CD4-positive, alpha-beta T cell treated with Interleukin-2 at 100 ng/mL for 4 hours (primary cell): ENCODE measurements around the gene ATP6V1D.
"Not testable (repeated sequence)": the region's sequence is repeated elsewhere in the genome, so short reads cannot be mapped to it uniquely, and the experiment has no call there.

Source experiments
- DNase-seq: peaks from one replicate; pipeline ENCODE4 v3.0.0-alpha.2; 2020; ENCODE audit warnings: low spot score

Gene ATP6V1D

DNA sequence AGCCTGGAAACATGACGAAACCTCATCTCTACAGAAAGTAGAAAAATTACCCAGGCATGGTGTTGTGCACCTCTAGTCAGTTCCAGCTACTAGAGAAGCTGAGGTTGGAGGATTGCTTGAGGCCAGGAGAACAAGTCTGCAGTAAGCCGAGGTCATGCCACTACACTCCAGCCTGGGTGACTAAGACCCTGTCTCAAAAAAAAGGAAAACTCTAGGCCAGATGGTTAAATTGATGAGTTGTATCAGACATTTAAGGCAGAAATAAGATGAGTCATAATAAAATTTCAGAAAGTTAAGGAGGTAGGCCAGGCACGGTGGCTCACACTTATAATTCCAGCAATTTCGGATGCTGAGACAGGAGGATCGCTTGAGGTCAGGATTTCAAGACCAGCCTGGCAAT is 11.2 kb upstream of the ATP6V1D start:
- no peak for DNase-seq

DNA sequence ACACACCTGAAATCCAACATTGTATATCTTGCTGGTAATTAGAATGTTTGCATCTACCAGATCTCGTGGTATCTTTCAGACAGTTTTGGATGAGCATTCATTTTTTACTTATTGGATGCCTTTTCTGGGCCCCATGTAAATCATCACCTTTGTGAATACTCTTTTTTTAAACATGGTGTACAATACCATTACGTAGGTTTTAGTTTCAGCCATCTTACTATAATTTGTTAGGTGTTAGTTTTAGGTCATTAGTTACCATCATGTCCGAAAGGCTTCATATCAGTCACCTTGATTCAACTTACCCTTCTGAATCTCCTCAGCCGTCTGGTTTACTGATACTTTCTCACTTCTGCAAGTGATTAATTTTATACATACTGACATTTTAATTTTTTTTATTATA is 5.9 kb upstream of the ATP6V1D start:
- no peak for DNase-seq

DNA sequence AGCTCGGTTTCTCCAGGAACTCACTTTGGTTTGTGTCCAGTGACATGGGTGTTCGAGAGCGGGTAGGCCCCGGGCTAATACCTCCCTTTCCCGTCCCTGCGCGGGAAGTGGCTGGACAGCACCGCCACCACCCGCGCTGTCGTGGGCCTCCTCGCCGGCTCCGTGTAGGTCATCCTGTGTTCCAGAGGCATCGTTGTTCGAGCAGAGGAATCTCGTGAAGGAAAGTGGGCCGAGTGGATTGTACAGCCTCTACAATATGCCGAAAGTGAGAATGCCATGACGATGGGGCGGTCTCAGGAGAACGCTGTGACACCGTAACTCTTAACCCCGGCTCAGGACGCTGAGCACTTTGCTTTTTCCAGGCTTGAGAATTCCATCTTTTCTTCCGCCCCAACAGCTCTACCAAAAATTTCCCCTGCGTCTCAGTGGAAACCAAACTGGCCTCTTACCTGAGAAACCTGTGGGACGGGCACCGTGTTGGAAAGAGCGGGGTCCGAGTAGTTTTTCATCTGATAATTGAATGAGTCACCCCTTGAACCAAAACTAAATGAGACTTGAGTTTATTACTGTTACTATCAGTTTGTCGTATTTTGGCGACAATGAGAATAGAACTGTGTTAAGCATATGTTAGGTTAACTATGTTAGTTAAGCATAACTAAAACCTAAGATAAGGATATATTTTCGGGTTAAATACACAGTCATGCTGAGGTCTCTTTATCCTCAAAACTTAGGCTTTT is 1.0 kb upstream of the ATP6V1D start:
- DNase-seq, result no peak

DNA sequence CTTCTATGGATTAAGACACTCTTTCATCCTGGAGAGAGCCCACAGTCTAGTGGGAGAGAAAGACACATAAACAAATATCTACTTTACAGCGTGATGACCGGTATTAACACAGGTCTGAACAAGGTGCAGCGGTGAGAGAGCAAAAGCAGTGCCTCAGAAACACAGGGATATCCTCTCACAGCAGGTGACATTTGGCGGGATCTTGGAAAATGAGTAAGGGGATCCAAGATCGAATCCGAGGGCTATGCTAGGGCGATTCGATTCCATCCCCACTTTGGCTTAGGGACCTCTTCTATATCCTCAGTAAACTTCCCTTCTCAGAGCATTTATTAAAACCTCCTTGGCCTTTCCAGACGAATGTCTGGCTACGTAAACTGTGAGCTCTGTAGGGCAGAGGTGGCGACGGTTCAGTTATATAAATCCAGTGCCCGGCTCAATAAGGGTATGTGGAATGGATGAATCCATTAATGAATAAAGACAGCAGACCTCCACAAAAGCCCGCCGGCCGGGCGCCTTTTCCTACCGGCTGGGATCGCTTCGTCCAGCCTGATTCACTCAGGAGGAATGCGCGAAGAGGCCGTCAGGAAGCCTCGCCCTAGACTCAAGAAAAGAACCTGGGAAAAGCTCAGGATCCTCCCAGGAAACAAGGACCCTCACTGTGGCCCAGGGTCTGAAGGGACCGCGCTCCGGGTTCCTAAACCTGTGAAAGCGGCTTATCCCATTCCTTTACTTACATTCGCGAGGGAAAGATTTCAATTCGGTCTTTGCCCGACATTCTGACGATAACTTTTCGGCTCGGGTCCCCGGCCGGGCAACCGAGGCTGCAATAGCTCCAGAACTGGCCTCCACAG is 455 bp downstream of the ATP6V1D start:
- DNase-seq, result no peak

DNA sequence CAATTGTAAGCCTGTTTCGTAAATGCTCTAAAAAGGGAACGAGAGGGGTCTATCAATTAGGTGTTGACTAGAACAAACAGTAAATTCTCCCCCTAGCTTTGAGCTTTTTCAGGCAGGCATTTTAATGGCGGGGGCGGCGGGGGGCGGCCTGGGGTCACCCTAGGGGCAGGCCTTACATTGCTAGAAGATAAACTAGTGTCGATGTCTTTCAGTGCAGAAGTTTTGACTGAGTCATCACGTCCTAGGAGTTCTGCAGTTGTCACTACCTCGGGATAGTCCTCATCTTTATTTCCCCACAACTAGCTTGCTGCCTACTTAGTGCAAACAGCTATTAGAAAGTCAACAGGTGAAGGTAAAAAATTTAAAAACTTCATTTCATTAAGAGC is 1.6 kb downstream of the ATP6V1D start:
- DNase-seq, result no peak

DNA sequence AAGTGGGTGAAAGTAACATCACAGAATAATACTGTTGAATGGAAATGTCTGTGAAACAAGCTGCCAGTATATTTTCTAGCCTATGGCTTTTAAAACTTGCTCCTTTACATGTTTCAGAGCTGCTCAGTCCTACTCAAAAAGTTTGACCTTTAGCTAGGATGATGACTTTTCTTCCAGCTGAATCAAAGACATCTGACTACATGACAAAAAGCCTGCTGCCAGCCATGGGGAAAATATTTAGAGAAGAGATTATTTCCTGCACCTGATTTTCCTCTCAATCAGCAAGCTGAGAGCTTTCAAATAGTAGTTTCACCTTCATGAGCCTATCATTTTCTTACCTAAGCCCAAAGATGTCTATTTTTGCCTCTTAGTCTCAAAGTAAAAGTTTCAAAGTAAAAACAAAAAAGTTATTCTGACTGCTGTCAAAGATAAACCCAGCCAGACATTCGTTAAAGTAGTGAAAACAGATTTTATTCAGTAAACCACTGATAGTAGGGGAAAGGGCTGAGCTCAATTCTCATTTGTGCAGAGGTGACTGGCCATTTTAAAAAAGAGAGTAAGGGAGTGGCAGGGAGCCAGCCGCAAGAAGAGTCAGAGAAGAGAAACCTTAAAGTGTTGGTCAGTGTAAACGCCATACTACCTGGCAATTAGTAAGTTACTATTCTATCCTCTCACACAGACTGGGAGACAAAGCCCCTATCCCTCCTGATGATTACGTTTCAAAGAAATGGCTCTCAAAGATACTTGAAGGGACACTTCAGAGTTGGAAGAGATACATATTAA is 2.2 kb downstream of the ATP6V1D start:
- DNase-seq, result no peak

DNA sequence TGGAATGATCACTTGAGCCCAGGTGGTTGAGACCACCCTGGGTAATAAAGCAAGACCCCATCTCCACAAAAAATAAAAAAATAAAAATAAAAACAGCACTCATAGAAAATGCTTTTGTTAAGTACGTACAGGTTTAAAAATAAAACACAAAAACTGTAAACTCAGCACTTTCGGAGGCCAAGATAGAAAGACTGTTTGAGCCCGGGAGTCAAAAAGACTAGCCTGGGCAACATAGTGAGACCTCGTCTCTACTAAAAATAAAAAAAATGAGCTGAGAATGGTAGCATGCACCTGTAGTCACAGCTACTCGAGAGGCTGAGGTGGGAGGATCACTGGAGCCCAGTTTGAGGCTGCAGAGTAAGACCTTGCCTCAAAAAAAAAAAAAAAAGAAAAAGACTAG is 7.5 kb downstream of the ATP6V1D start:
- DNase-seq, result no peak

DNA sequence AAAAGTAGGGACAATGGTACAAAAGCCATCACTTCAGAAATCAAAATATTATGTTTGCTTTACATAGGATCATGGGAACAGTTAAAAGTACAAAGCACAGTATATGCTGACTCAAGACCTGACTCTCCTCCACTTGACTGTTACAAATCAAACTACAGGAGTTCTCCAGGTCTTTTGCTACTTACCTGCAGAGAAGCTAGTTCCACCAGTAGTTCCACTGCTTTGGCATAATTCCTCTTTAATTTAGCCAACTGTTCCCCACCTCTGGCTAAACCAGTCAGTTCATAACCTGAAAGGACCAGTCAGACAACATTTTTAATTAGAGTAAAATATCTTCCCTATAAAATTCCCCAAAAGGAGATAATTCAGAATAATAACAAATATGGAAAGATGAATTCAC is 14.0 kb downstream of the ATP6V1D start:
- DNase-seq, result no peak

DNA sequence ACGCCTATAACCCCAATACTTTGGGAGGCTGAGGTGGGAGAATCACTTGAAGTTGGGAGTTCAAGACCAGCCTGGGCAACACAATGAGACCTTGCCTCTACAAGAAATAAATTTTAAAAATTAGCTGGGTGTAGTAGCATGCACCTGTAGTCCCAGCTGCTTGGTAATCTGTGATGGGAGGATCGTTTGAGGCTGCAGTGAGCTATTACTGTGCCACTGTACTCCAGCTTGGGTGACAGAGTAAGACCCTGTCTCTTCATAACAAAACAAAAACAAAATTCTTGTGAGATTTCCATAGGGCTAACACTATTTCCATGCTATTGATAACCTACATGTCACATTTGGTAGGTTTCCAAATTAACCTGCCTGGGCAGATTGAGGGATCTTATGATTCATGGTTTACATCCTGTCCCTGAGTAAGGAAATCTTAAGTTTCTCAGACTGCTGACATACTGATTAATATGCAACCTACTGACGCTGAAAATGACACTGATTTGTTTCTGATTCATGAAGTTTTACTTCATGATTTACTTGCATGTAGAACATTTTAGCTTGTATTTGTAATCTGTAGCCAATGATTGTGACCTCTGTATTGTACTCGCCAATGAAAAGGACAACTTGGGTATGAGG is 15.9 kb downstream of the ATP6V1D start:
- DNase-seq, result no peak

DNA sequence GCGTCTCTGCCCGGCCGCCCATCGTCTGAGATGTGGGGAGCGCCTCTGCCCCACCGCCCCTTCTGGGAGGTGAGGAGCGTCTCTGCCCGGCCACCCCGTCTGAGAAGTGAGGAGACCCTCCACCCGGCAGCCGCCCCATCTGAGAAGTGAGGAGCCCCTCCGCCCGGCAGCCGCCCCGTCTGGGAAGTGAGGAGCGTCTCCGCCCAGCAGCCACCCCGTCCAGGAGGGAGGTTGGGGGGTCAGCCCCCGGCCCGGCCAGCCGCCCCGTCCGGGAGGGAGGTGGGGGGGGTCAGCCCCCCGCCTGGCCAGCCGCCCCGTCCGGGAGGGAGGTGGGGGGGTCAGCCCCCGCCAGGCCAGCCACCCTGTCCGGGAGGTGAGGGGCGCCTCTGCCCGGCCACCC is 18.4 kb downstream of the ATP6V1D start:
- not testable (repeated sequence) for DNase-seq

DNA sequence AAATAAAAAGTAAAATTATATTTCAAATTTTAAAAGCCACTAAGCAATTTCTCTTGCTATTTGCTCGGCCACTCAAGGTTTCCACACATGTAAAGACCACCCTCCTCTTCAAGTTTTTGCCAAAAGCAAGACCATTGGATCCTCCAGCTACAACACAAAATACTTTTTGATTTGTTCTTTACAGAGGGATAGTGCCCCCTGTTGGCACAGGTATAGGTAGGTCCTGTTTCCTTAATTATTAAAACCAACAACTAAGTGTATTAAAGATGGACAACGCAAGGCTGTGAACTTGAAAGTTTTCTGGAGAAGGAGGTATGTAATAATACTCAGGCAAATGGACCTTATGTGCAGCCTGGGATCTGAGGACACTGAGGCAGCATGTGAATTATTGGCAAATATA is 23.8 kb downstream of the ATP6V1D start:
- DNase-seq, result peak; percentile 7

DNA sequence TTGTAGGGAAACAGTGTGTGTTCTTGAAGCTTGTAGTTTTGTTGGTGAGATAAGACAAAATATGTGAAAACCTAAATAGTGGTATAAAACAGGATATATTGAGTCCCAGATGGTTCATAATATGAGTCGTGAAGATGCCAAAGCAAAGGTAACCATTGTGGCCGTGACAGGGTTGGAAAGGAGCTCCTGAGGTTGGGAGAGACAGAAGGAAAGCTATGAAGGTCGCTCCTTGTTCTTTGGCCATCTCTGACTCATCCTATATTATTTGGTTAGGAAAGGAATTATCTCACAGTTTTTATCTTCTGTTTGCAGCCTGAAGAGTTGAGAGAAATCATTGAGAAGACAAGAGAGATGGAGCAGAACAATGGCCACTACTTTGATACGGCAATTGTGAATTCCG is 27.1 kb downstream of the ATP6V1D start:
- DNase-seq, result no peak

DNA sequence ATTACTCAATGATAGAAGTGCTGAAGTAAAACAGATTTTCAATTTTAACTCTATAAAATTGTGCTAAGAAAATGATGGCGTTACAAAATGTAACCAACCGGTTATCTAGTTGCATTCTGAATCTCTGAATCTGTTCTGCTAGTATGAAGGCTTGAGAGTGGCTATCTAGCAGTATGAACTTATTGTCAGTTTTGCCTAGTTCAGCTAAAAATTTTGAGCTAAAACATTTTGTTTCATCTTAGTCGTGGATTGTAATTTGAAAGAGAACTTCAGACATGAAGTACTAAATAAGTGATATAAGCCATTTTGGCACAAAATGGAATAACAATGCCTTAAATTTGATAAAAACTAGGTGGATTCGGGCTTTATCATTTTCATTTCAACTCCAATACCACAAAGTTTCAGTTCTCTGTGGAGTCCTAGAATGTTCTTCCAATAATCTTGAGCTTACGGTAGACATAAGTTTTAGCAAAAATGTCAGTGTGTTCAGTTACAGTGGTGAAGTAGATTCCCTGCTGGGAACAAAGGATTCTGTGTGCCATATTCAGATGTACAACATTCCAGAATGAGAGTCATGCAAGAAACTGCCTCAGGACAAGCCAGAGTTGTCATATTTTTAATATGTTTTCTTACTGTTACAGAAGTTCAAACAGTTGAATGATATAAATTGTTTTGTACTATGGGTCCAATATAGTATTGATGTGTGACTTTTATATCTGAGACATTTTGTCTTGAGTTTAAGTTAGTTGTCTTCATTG is 28.1 kb downstream of the ATP6V1D start:
- no peak for DNase-seq

DNA sequence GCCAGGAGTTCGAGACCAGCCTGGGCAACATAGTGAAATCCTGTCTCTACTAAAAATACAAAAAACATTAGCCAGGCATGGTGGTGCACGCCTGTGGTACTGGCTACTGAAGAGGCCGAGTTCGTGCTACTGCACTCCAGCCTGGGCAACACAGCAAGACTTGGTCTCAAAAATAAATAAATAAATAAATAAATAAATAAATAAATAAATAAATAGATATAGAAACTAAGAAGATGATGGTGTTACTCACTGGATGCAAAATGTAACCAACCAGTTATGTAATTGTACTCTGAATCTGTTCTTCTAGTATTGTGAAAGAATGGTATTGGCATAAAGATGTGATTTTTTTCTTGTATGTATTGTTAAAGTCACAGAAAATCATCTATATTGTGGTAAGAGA is 29.9 kb downstream of the ATP6V1D start:
- not testable (repeated sequence) for DNase-seq

DNA sequence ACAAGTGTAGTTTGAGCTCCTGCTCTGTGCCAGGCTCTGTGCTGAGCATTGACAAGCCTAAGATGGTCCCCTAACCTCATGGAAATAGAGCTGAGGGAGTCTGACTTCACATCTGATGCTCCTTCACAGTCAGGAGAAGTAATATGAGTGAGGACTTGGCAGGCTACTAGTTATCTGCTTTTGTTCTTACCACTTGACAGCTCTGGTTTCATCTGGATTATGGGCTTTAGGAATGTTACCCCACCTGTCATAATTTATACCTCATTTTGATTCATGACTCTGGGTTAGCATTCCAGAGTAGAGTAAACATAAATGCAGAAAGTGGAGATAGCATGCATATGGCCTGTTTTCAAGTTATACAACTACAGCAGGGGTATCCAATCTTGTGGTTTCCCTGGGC is 40.5 kb downstream of the ATP6V1D start:
- no peak for DNase-seq

DNA sequence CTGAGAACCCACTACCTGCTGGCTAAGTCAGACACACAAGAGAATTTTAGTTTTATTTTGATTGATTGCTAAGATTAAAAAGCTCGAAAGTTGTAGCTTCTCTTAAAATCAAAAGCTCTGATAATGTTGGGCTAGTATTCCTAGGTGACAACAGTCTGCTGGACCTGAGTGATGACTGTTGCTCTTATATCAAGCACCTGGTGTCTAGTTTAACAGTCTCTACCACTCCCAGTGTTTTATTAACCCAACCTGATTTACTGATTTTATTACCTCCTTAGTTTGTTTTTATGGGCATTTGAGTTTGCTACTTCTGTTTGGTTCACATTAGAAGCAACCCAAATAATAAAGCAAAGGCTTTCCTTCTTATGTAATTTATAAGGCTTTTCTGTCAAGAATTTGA is 41.8 kb downstream of the ATP6V1D start:
- no peak for DNase-seq

DNA sequence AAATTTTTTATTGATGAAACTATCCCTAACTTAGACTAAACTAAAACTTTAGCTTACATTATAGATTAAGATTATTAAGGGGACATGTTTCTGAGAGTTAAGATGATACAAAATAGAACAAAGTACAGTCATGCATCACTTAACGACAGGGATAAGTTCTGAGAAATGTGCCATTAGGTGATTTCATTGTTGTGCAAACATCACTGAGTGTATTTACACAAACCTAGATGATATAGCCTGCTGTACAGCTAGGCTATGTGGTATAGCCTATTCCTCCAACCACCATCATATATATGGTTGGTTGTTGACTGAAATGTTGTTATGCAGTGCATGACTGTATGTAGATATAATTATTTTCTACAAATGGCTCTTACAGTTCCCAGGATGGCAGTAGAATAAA is 46.5 kb downstream of the ATP6V1D start:
- DNase-seq, result no peak

DNA sequence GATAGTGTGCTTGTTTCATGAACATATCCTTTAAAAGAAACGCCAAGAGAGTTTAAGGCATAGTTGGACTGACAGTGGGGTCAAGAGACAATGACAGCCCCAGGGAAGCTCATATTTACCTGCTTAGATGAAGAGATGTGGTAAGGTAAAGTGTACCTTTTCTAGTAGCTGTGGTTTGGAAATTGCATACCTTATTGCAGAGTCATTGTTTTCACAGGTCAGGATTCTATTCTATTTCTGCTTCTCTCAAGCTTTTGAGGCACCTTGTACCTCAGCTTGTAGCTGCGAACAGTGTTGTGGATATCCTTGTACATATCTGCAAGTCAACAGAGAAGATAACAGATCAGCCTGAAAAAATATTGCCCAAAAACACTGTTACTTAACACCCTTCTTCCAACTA is 47.7 kb downstream of the ATP6V1D start:
- DNase-seq, result no peak
